Peyer's patch (tissue), 4 donors: Measurements from ENCODE around the gene SLC6A1.

ENCODE experiments used
- CTCF ChIP-seq, 6 experiments: fragments of 450-650 bp in 4 of 6; fragments of 200-600 bp in 2 of 6; sonication (generic) in 1 of 6; IDR thresholded peaks; one replicate each; pipeline ENCODE4 v1.5.1; 2017 to 2019; ENCODE audit warnings: antibody characterized with exemption in 6 of 6, mild to moderate bottlenecking in 3 of 6, moderate library complexity in 1 of 6
- POLR2A ChIP-seq, 2 donors: fragments of 450-650 bp; IDR thresholded peaks; one replicate each; pipeline ENCODE4 v1.5.1; 2017; ENCODE audit warnings: antibody characterized with exemption in 2 of 2, mild to moderate bottlenecking in 2 of 2, moderate library complexity in 2 of 2

GRCh38 chr3:10978956-10979355 lies 13.6 kb upstream of the SLC6A1 start:
- TF ChIP-seq CTCF (IDR thresholded peaks at IDR 0.05) (no peak), POLR2A (IDR thresholded peaks at IDR 0.05) (no peak)
